Inferior parietal cortex (tissue), 1 donor: ENCODE measurements around the gene PLPP1.

Experiments used
- DNase-seq: peaks from one replicate; pipeline ENCODE4 v3.0.0-alpha.2; 2016; ENCODE audit errors: extremely low spot score

The PLPP1 gene

GRCh38 chr5:55409775-55410174, 125.0 kb downstream of the PLPP1 start:
- no peak for DNase-seq

GRCh38 chr5:55407984-55408383, 126.8 kb downstream of the PLPP1 start:
- no peak for DNase-seq

GRCh38 chr5:55407059-55407684, 127.6 kb downstream of the PLPP1 start:
- peak; percentile 66 for DNase-seq

GRCh38 chr5:55406292-55406691, 128.5 kb downstream of the PLPP1 start:
- no peak for DNase-seq

DNA sequence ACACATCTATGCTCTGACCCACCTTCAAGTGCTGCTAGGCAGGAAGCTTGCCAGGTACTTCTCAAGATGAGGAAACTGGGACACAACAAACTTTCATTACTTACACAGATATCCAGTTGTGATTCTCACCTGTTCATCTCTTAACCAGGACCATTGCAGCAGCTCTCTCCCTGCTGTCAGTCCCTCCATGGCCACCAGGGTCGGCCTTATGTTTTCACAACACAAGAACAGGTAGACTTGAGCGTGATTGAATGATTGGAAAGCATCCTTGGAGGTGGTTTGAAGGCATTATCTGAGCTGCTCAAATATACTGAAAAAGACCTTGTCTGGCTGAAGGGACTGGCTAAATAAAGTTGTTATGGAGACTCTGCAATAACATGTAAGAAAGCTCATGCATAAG, 132.6 kb downstream of the PLPP1 start:
- DNase-seq: no peak

DNA sequence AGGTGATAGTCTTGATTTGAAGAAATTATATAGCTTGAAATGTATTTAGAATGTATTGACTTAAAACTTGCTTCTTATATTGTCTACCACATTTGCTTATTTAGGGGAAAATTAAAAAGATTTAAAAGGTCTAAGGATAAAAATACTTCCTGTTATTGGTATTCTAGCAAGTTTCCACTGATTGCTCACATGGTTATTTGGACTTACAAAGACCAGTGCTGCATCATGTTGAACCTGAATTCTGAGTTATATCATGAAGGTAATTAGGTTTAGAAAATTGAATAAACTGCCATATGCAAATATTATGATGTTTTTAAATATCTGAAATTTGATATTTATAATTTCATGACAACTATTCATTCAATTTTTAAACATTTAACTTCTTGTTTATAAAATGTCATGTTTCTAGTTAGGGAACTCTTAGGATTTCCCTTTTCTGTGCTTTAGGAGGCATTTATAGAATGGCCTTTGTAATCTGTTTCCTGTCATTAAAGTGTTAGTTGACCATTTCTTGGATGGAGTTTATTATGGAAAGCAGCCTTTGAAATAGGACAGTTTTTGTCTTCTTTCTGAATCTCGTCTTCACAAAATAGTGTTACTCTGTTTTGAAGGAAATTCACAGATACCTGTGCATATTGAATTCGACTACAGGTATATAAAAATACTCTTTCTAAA, 141.1 kb downstream of the PLPP1 start:
- DNase-seq: no peak

- no peak for DNase-seq
These were observed 142.1 kb downstream of the PLPP1 start for GRCh38 chr5:55392669-55393068.

- DNase-seq: no peak
These were observed 143.1 kb downstream of the PLPP1 start for GRCh38 chr5:55391707-55392106.

DNA sequence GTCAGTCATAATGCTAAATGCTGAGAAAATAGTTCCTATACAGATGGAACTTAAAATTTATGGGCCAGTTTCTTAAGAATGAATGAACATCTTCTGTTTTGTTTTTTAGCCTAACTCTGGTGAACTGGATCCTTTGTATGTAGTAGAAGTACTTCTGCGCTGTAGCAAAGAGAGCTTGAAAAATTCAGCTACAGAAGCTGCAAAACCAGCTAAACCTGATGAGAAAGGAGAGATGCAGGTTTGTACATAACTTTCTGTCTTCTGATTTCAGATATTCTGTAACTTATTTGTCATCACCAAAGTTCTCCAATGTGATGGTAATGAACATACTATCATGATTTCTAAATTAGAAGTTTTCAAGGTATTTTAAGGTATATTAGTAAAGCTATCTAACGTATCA, 146.9 kb downstream of the PLPP1 start:
- no peak for DNase-seq

DNA sequence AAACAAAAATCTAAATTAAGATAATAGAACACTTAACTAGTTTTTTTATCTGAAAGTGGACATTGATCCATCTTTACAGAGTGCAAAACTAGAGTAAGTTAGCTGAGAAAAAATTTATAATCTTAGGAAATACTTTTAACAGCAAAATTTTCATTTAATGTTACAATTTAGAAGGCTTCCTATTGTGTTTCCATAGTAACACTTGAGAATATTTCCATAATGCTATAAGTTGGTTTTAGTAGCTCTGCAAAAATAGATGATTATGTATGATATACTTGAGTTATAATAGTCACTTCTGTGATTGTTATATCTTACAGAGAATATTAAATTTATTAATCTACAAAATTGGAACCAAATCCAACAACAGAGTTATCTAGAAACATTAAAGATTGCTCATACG, 148.4 kb downstream of the PLPP1 start:
- no peak for DNase-seq

- no peak for DNase-seq
These were observed 148.9 kb downstream of the PLPP1 start for GRCh38 chr5:55385846-55386245.

DNA sequence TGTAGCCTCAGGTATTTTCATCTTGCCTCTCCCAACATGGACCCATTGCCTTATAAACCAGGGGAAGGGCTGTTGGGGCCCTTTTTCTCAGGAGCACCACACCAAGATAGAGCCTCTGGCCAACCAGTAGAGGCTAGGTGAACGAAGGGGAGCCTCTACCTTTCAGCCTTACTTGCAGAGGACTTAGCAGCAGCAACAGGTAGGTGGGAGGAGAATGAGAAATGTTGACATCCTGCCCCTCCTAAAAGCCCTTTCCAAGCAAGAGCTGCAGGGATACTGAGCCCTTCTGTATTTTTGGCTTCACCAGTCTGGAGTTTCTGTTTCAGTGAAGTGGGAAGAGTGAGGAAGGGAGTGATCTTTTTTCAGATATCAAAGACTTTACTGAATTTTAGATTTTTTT, 149.5 kb downstream of the PLPP1 start:
- DNase-seq: no peak

DNA sequence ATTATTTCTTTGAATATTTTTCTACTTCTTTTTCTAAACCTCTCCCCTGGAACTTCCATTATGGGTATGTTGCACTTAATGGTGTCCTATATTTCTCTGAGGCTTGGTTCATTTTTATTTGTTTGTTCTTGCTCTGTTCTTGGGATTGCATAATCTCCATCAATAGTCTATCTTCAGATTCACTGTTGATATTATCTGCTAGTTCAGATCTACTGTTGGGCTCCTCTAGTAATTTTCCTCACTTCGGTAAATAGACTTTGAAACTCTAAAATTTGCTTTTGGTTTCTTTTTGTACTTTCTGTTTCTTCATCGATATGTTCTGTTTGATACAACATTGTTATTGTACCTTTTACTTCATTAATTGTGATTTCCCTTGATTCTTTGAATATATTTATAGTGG, 150.7 kb downstream of the PLPP1 start:
- DNase-seq: no peak

DNA sequence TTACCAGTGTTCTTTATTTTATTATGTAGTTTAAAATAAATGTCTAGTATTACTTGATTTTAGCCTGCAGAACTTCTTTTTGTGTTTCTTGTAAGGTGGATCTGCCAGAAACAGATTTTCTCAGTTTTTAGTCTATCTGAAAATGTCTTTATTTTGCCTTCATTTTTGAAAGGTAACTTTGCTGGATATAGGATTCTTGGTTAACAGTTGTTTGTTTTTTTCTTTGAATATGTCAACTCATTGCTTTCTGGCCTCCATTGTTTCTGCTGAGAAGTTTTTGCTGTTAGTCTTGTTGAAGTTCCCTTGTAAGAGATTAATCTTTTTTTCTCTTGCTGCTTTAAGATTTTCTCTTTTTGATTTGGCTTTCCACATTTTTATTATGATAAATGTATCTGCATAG, 151.5 kb downstream of the PLPP1 start:
- DNase-seq: no peak

DNA sequence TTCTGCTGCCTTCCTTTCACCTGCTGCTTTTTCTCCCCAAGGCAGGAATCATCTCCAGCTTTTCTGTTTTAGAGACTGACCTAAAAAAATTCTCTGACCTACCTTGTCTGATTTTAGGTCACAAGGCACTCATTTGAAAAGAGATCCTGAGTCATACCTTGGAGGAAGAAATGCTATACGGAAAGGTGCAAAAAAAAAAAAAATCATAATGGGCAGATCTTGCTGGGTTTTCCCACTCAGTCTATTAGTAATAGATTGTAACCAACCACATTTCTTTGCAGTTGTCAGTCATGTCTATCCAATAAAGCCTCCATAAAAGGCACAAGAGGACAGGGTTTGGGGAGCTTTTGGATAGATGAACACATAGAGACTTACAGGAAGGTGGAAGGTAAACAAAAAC, 157.0 kb downstream of the PLPP1 start:
- no peak for DNase-seq
